Fibroblast of lung (primary cell): Measurements from ENCODE around the gene IER5L.

Source experiments
- CTCF ChIP-seq, 2 donors: IDR thresholded peaks in 1 of 2; conservative IDR thresholded peaks in 1 of 2; 1 replicate in 1 of 2; 2 replicates in 1 of 2; pipeline ENCODE4 v1.5.1; 2011 to 2012; ENCODE audit warnings: low read length in 2 of 2, control low read depth in 1 of 2, inconsistent platforms in 1 of 2, low read depth in 1 of 2, mild to moderate bottlenecking in 1 of 2
- EZH2 ChIP-seq: IDR thresholded peaks from 2 replicates; pipeline ENCODE4 v1.5.1; 2012; ENCODE audit warnings: low read length, control low read depth, mild to moderate bottlenecking; ENCODE audit errors: missing control alignments

GRCh38 chr9:129136446-129137035 is 41.5 kb downstream of the IER5L start:
- TF ChIP-seq CTCF (conservative IDR thresholded peaks at IDR 0.05 in 1 of 2, IDR thresholded peaks at IDR 0.05 in 1 of 2; ENCODE audit: low read depth in 1 of 2, low read length in 2 of 2), result no peak
- no peak for TF ChIP-seq EZH2
